Measurements from ENCODE around the gene RNGTT.
"Not testable (repeated sequence)": the region's sequence is repeated elsewhere in the genome, so short reads cannot be mapped to it uniquely, and the experiment has no call there.

RNGTT gene

GRCh38 chr6:88914895-88915598, 48.4 kb downstream of the RNGTT start:
- H3K4me2 ChIP-seq = no peak overlapping the region

GRCh38 chr6:88914180-88914579, 49.2 kb downstream of the RNGTT start:
- H3K4me3 ChIP-seq = no peak overlapping the region

More at GRCh38 chr6:88914895-88915598, 48.4 kb downstream of the RNGTT start:
- Histone ChIP-seq H3K27ac (no peak overlapping the region), H3K4me3 (no peak overlapping the region), H3K4me1 (peaks cover under 1% of the 10 kb centered on the region; the same call in 1 of the 2 replicates), H4K20me1 (no peaks in the 10 kb centered on the region), H3K9me3 (peaks cover 8% of the 10 kb centered on the region), H3K27me3 (no peaks in the 10 kb centered on the region), H3K36me3 (0 out of 2 replicates have a peak, but pooled peaks cover 4% of the 10 kb centered on the region), H3K9ac (no peak overlapping the region)
- no peak for TF ChIP-seq Cebpa-rat (IDR thresholded peaks at IDR 0.05)

GRCh38 chr6:88913471-88913870, 49.9 kb downstream of the RNGTT start:
- no peak overlapping the region for H3K27ac ChIP-seq
- no peaks in the 10 kb centered on the region for H3K27me3 ChIP-seq
- H3K9ac ChIP-seq = no peak overlapping the region
- peaks cover 17% of the 10 kb centered on the region for H3K4me1 ChIP-seq
- no peak overlapping the region for H3K4me2 ChIP-seq
- 0 out of 2 replicates have a peak, but pooled peaks cover 4% of the 10 kb centered on the region for H3K36me3 ChIP-seq
- peaks cover 10% of the 10 kb centered on the region for H3K9me3 ChIP-seq
- TF ChIP-seq Cebpa-rat (IDR thresholded peaks at IDR 0.05) = no peak
- no peak overlapping the region for H3K4me3 ChIP-seq
- H4K20me1 ChIP-seq = no peaks in the 10 kb centered on the region

More at GRCh38 chr6:88914180-88914579, 49.2 kb downstream of the RNGTT start:
- Histone ChIP-seq H3K36me3 (0 out of 2 replicates have a peak, but pooled peaks cover 4% of the 10 kb centered on the region), H3K27ac (no peak overlapping the region), H3K9ac (no peak overlapping the region), H3K9me3 (peaks cover 8% of the 10 kb centered on the region), H3K27me3 (no peaks in the 10 kb centered on the region), H3K4me1 (peaks cover 9% of the 10 kb centered on the region), H4K20me1 (no peaks in the 10 kb centered on the region), H3K4me2 (no peak overlapping the region)
- TF ChIP-seq Cebpa-rat (IDR thresholded peaks at IDR 0.05) = no peak

GRCh38 chr6:88910922-88911778, 52.3 kb downstream of the RNGTT start:
- Histone ChIP-seq H3K9ac (no peak overlapping the region), H4K20me1 (no peaks in the 10 kb centered on the region), H3K4me1 (peaks cover 20% of the 10 kb centered on the region), H3K36me3 (0 out of 2 replicates have a peak, but pooled peaks cover 4% of the 10 kb centered on the region), H3K4me3 (no peak overlapping the region), H3K27ac (no peak overlapping the region), H3K27me3 (no peaks in the 10 kb centered on the region), H3K4me2 (no peak overlapping the region), H3K9me3 (peaks cover 11% of the 10 kb centered on the region)
- no peak for TF ChIP-seq Cebpa-rat (IDR thresholded peaks at IDR 0.05)

- 0 out of 2 replicates have a peak, but pooled peaks cover 3% of the 10 kb centered on the region for H3K9me3 ChIP-seq
- H3K4me2 ChIP-seq = peak overlapping the region; percentile 36
- no peak overlapping the region for H3K4me3 ChIP-seq
These were observed 54.5 kb downstream of the RNGTT start for GRCh38 chr6:88908598-88909548.

GRCh38 chr6:88907148-88907547, 56.3 kb downstream of the RNGTT start:
- H3K27ac ChIP-seq, H3K9me3 ChIP-seq, H3K9ac ChIP-seq, H3K27me3 ChIP-seq, H3K4me2 ChIP-seq, H4K20me1 ChIP-seq, H3K4me3 ChIP-seq: not testable (repeated sequence)
- H3K36me3 ChIP-seq = peaks cover 25% of the 10 kb centered on the region; the same call in 1 of the 2 replicates
- H3K4me1 ChIP-seq = peaks cover 20% of the 10 kb centered on the region

More at GRCh38 chr6:88908598-88909548, 54.5 kb downstream of the RNGTT start:
- H3K27me3 ChIP-seq = no peaks in the 10 kb centered on the region
- H3K36me3 ChIP-seq = 0 out of 2 replicates have a peak, but pooled peaks cover 17% of the 10 kb centered on the region
- H4K20me1 ChIP-seq = no peaks in the 10 kb centered on the region
- no peak for TF ChIP-seq Cebpa-rat (IDR thresholded peaks at IDR 0.05)
- peaks cover 20% of the 10 kb centered on the region for H3K4me1 ChIP-seq
- no peak overlapping the region for H3K9ac ChIP-seq
- H3K27ac ChIP-seq = peak overlapping the region; percentile 22; the same call in 1 of the 2 replicates

- no peaks in the 10 kb centered on the region for H3K4me1 ChIP-seq
- no peaks in the 10 kb centered on the region for H3K9me3 ChIP-seq
- no peak overlapping the region for H3K27ac ChIP-seq
- H3K36me3 ChIP-seq = peaks cover 25% of the 10 kb centered on the region; the same call in 1 of the 2 replicates
- no peaks in the 10 kb centered on the region for H3K27me3 ChIP-seq
- TF ChIP-seq Cebpa-rat (IDR thresholded peaks at IDR 0.05) = no peak
- H4K20me1 ChIP-seq = no peaks in the 10 kb centered on the region
- H3K4me2 ChIP-seq = no peak overlapping the region
- H3K4me3 ChIP-seq = no peak overlapping the region
- no peak overlapping the region for H3K9ac ChIP-seq
These were observed 63.7 kb downstream of the RNGTT start for GRCh38 chr6:88899569-88900316.

- Histone ChIP-seq H3K4me2 (no peak overlapping the region), H4K20me1 (no peaks in the 10 kb centered on the region), H3K27me3 (no peaks in the 10 kb centered on the region), H3K4me1 (no peaks in the 10 kb centered on the region), H3K4me3 (no peak overlapping the region), H3K9me3 (no peaks in the 10 kb centered on the region), H3K36me3 (0 out of 2 replicates have a peak, but pooled peaks cover 5% of the 10 kb centered on the region), H3K27ac (no peak overlapping the region), H3K9ac (no peak overlapping the region)
- TF ChIP-seq Cebpa-rat (IDR thresholded peaks at IDR 0.05) = no peak
These were observed 67.5 kb downstream of the RNGTT start for GRCh38 chr6:88895911-88896310.
